Panc1 (cell line): ENCODE results near the gene WRNIP1.

Source experiments
- POLR2AphosphoS5 ChIP-seq: IDR thresholded peaks from 2 replicates; pipeline ENCODE4 v1.6.1; 2012; ENCODE audit warnings: mild to moderate bottlenecking, low read depth, low read length, moderate library complexity
- TCF7L2 ChIP-seq: IDR thresholded peaks from 2 replicates; pipeline ENCODE4 v1.6.1; 2011; ENCODE audit warnings: mild to moderate bottlenecking, low read depth, low read length, inconsistent platforms
- TF ChIP-seq, protein P1 (sequence below): fragments of 450-650 bp; IDR thresholded peaks from 2 replicates; pipeline ENCODE4 v1.5.1; 2017; ENCODE audit warnings: mild to moderate bottlenecking
- TF ChIP-seq, protein P2 (sequence below), 2 experiments: IDR thresholded peaks; 2 replicates each; pipeline ENCODE4 v1.6.1; 2011 to 2012; ENCODE audit warnings: low read depth in 2 of 2, control low read depth in 1 of 2, low read length in 1 of 2, mild to moderate bottlenecking in 1 of 2, moderate library complexity in 1 of 2; ENCODE audit not compliant: insufficient read depth in 1 of 2

DNA sequence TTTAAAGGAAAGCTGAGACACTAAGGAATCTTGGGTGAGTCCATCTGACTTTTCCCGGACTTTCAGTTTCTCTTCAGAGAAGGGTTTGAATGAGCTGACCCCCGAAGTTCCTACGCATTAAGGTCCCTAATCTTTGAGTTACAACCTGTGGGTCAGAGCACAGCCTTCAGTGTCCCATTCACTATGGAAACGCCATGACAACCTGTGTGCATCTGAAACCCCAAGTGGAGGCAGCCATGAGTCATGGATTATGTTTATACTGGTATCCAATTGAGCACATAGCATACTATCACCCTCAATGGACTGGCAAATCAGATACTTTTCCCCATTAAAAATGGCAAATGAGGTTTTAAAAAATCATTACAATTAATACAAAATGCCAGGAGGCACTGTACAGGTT lies 25.9 kb upstream of the WRNIP1 start:
- TF ChIP-seq, protein P1, sequence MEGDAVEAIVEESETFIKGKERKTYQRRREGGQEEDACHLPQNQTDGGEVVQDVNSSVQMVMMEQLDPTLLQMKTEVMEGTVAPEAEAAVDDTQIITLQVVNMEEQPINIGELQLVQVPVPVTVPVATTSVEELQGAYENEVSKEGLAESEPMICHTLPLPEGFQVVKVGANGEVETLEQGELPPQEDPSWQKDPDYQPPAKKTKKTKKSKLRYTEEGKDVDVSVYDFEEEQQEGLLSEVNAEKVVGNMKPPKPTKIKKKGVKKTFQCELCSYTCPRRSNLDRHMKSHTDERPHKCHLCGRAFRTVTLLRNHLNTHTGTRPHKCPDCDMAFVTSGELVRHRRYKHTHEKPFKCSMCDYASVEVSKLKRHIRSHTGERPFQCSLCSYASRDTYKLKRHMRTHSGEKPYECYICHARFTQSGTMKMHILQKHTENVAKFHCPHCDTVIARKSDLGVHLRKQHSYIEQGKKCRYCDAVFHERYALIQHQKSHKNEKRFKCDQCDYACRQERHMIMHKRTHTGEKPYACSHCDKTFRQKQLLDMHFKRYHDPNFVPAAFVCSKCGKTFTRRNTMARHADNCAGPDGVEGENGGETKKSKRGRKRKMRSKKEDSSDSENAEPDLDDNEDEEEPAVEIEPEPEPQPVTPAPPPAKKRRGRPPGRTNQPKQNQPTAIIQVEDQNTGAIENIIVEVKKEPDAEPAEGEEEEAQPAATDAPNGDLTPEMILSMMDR: no peak
- TF ChIP-seq POLR2AphosphoS5 (no peak), TCF7L2 (no peak)
- TF ChIP-seq, protein P2, sequence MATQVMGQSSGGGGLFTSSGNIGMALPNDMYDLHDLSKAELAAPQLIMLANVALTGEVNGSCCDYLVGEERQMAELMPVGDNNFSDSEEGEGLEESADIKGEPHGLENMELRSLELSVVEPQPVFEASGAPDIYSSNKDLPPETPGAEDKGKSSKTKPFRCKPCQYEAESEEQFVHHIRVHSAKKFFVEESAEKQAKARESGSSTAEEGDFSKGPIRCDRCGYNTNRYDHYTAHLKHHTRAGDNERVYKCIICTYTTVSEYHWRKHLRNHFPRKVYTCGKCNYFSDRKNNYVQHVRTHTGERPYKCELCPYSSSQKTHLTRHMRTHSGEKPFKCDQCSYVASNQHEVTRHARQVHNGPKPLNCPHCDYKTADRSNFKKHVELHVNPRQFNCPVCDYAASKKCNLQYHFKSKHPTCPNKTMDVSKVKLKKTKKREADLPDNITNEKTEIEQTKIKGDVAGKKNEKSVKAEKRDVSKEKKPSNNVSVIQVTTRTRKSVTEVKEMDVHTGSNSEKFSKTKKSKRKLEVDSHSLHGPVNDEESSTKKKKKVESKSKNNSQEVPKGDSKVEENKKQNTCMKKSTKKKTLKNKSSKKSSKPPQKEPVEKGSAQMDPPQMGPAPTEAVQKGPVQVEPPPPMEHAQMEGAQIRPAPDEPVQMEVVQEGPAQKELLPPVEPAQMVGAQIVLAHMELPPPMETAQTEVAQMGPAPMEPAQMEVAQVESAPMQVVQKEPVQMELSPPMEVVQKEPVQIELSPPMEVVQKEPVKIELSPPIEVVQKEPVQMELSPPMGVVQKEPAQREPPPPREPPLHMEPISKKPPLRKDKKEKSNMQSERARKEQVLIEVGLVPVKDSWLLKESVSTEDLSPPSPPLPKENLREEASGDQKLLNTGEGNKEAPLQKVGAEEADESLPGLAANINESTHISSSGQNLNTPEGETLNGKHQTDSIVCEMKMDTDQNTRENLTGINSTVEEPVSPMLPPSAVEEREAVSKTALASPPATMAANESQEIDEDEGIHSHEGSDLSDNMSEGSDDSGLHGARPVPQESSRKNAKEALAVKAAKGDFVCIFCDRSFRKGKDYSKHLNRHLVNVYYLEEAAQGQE (IDR thresholded peaks at IDR 0.05; ENCODE audit: insufficient read depth in 1 of 2, low read depth in 2 of 2, low read length in 1 of 2): no peak
